Kidney tubule cell (primary cell): ENCODE results near the gene IZUMO1.
"Not testable (repeated sequence)": the region's sequence is repeated elsewhere in the genome, so short reads cannot be mapped to it uniquely, and the experiment has no call there.

Source experiments
- DNase-seq: peaks from one replicate; pipeline ENCODE4 v3.0.0-alpha.2; 2018; ENCODE audit warnings: low spot score

Gene IZUMO1

GRCh38 chr19:48737360-48737998, 9.2 kb downstream of the IZUMO1 start:
- no peak for DNase-seq

GRCh38 chr19:48735031-48735615, 11.6 kb downstream of the IZUMO1 start:
- peak; percentile 22 for DNase-seq

- no peak for DNase-seq
Observed at GRCh38 chr19:48734625-48735024, 12.1 kb downstream of the IZUMO1 start.

- no peak for DNase-seq
Observed at GRCh38 chr19:48731452-48731851, 15.3 kb downstream of the IZUMO1 start.

GRCh38 chr19:48728911-48729664, 17.6 kb downstream of the IZUMO1 start:
- peak; percentile 15 for DNase-seq

GRCh38 chr19:48726556-48726955, 20.2 kb downstream of the IZUMO1 start:
- no peak for DNase-seq

- peak; percentile 91 for DNase-seq
Observed at GRCh38 chr19:48724796-48725753, 21.6 kb downstream of the IZUMO1 start.

GRCh38 chr19:48722196-48722708, 24.5 kb downstream of the IZUMO1 start:
- no peak for DNase-seq

- DNase-seq: peak; percentile 99
Observed at GRCh38 chr19:48720613-48721296, 26.0 kb downstream of the IZUMO1 start.

GRCh38 chr19:48720251-48720612, 26.5 kb downstream of the IZUMO1 start:
- no peak for DNase-seq

GRCh38 chr19:48719263-48720171, 27.2 kb downstream of the IZUMO1 start, which contains the start of gene MAMSTR:
MAMSTR (minus strand) TSS chr19:48719725; CDS start chr19:48719031, 694 bp downstream.
- DNase-seq: no peak

GRCh38 chr19:48718711-48719231, 27.9 kb downstream of the IZUMO1 start:
- DNase-seq: no peak

GRCh38 chr19:48718106-48718505, 28.6 kb downstream of the IZUMO1 start:
- not testable (repeated sequence) for DNase-seq

- DNase-seq: no peak
Observed at GRCh38 chr19:48716562-48717291, 30.0 kb downstream of the IZUMO1 start.

GRCh38 chr19:48715681-48716171, 31.0 kb downstream of the IZUMO1 start:
- no peak for DNase-seq

GRCh38 chr19:48714759-48715675, 31.7 kb downstream of the IZUMO1 start:
- no peak for DNase-seq

- peak; percentile 100 for DNase-seq
Observed at GRCh38 chr19:48713864-48714755, 32.6 kb downstream of the IZUMO1 start.
